ENCODE results near the gene SCARB2. TPM values are rescaled to one million over a fixed set of nuclear protein-coding genes. Genes with fewer than 3 reads are reported as not detected.

SCARB2 gene
- total RNA-seq, 1 experiment from 2014 or later, result 133 TPM

GRCh38 chr4:76232681-76233080 is 19.1 kb upstream of the SCARB2 start:
- DNase-seq (ENCODE audit: extremely low read depth, low read depth), result no peak

- no peak for DNase-seq (ENCODE audit: extremely low read depth, low read depth)
These were observed 12.8 kb upstream of the SCARB2 start for GRCh38 chr4:76226418-76226817.

GRCh38 chr4:76224171-76224570 is 10.5 kb upstream of the SCARB2 start:
- DNase-seq (ENCODE audit: extremely low read depth, low read depth), result no peak

GRCh38 chr4:76219299-76220055 is 5.9 kb upstream of the SCARB2 start:
- DNase-seq (ENCODE audit: extremely low read depth, low read depth), result peak; percentile 59

- no peak for DNase-seq (ENCODE audit: extremely low read depth, low read depth)
These were observed 3.6 kb upstream of the SCARB2 start for GRCh38 chr4:76216975-76217814.

- DNase-seq (ENCODE audit: extremely low read depth, low read depth), result no peak
These were observed 2.9 kb upstream of the SCARB2 start for GRCh38 chr4:76216524-76216923.

GRCh38 chr4:76215077-76215476 is 1.5 kb upstream of the SCARB2 start:
- no peak for DNase-seq (ENCODE audit: extremely low read depth, low read depth)

GRCh38 chr4:76214177-76214675 is 602 bp upstream of the SCARB2 start:
- no peak for DNase-seq (ENCODE audit: extremely low read depth, low read depth)

GRCh38 chr4:76212851-76213414 is 691 bp downstream of the SCARB2 start:
- no peak for DNase-seq (ENCODE audit: extremely low read depth, low read depth)

- DNase-seq (ENCODE audit: extremely low read depth, low read depth), result no peak
These were observed 1.6 kb downstream of the SCARB2 start for GRCh38 chr4:76211769-76212708.

- no peak for DNase-seq (ENCODE audit: extremely low read depth, low read depth)
These were observed 3.2 kb downstream of the SCARB2 start for GRCh38 chr4:76210452-76210851.

GRCh38 chr4:76209881-76210280 is 3.7 kb downstream of the SCARB2 start:
- DNase-seq (ENCODE audit: extremely low read depth, low read depth), result no peak

GRCh38 chr4:76208005-76208765 is 5.4 kb downstream of the SCARB2 start:
- DNase-seq (ENCODE audit: extremely low read depth, low read depth), result peak; percentile 48

- no peak for DNase-seq (ENCODE audit: extremely low read depth, low read depth)
These were observed 6.1 kb downstream of the SCARB2 start for GRCh38 chr4:76207549-76207948.

GRCh38 chr4:76206222-76206942 is 7.2 kb downstream of the SCARB2 start:
- DNase-seq (ENCODE audit: extremely low read depth, low read depth), result no peak

GRCh38 chr4:76205476-76205875 is 8.1 kb downstream of the SCARB2 start:
- DNase-seq (ENCODE audit: extremely low read depth, low read depth), result no peak

- DNase-seq (ENCODE audit: extremely low read depth, low read depth), result no peak
These were observed 8.7 kb downstream of the SCARB2 start for GRCh38 chr4:76204936-76205335.

GRCh38 chr4:76203541-76203940 is 10.1 kb downstream of the SCARB2 start:
- no peak for DNase-seq (ENCODE audit: extremely low read depth, low read depth)

- DNase-seq (ENCODE audit: extremely low read depth, low read depth), result no peak
These were observed 12.3 kb downstream of the SCARB2 start for GRCh38 chr4:76201276-76201675.
